ENCODE measurements around the gene CABLES2.

CABLES2 gene, protein sequence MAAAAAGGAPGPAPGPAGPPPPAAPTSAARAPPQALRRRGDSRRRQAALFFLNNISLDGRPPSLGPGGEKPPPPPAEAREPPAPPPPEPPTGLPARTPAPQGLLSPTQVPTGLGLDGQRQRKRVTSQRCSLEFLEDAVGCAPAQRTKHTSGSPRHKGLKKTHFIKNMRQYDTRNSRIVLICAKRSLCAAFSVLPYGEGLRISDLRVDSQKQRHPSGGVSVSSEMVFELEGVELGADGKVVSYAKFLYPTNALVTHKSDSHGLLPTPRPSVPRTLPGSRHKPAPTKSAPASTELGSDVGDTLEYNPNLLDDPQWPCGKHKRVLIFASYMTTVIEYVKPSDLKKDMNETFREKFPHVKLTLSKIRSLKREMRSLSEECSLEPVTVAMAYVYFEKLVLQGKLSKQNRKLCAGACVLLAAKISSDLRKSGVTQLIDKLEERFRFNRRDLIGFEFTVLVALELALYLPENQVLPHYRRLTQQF

DNA sequence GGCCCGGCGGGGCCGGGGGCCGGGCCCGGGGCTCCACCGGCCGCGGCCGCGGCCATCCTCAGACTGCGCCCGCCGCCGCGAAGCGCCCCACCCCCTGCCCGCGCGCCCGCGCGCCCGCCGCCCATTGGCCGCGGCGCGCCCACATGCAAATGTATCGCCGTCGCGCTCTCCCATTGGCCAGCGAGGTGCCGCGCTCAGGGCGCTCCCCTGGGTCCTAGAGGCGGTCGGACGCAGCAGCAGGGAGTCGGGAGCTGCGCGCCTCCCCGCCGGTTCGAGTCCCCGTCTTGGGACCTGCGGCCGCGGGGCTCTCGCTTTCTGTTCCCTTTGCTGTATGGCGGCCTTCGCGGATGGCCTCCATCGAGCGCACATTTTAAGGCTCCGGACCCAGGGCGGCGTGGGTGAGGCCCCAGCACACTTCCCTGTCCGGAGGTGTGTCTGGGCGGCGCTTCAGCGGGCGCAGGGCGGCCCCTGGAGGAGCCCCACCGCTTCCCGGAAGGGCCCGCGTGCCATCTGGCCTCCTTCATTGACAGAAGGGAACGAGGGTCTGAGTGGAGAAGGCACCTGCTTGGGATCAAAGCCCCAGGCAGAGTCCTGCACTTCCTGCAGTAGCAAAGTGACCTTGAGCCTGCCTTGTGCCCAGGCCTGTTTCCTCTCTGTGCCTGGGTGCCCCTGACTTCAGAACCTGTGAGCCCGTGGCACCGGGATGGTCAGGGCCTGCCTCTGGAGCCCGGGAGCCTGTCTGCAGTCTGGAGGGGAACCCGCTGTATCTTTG lies at the start of gene CABLES2:
CABLES2 (minus strand) TSS at position 65 of the 772 bp plus-strand sequence; CDS start at position 56, 9 bp downstream.
- peak; percentile 82 for DNase-seq

DNA sequence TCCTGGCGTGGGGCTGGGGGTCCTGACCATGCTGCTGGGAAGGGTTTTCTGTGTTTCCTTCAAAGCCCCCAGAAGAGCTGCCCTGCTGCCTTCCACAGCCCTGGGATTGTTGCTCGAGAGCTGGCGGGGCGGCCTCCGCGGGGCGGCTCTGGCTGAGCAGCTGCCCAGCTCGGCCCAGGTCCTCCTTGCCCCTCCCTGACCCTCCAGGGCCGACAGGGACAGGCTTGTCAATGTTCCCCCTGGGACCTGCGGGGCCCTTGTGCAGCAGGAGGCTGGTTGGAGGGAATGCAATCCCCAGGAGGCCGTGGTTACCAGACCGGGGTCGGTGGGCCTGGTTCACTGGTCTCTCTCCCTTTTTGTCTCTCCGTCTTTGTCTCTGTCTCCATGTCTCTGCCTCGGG lies 48.8 kb upstream of the CABLES2 start:
- DNase-seq = no peak

DNA sequence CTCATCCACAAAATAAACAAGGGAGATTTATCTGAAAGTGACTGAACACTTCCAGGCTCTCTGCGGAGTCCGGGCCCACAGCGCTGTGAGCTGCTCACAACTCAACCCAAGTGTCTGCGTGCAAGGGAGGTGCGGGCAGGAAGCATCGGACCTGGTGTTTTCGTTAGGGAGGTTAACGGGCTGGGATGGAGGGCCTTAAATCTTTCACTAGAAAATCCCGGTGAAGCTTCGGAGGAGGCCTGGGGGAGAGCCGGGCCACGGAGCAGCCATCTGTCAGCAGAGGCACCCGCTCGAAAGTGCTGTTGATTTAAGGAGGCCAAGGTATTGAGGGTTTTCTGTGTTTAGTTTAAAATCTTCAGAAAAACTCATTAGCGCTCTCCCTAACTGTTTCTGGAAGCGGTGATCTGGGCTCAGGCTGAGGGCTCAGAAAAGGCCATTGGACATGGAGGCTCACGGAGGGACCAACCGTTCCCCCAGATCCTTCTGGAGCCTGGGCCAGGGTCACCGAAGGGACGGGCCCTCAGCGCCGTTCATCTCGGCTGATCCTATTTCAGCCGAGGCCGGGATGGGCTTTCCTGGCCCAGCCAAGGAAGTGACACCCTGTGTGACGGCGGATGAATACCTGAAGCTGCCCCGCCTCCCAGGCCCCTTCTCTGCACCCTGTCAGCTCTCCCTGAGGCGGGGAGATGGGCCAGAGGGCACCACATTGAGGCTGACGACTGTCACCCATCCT lies 48.0 kb upstream of the CABLES2 start:
- DNase-seq = no peak

DNA sequence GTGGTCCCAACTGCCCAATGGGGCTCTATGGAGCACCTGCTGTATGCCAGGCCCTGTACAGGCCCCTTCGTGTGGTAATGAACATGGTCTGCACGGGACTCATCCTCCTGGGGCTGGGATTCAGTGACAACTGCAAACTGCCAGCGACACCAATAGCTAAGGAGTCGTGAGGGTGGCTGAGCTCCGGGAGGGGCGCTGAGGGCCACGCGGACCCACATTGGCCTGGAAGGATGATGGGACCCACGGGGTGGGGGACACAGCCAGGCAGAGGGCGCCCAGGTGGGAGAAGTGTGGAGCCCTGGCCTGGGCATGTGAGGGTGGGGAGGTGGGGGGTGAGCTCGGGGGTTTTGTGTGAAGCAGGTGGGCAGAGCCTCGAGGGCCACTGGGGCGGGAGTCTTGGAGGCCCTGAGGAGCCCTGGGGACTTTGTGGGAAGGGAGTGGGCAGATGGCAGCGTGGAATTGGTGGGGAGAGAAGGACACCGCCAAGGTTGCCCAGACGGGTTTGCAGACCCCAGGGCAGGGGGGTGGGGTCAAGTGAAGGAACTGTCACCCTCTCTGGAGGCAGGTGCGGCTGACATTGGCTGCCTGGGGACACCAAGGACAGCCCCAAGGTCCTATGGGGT lies 46.2 kb upstream of the CABLES2 start:
- DNase-seq = no peak

DNA sequence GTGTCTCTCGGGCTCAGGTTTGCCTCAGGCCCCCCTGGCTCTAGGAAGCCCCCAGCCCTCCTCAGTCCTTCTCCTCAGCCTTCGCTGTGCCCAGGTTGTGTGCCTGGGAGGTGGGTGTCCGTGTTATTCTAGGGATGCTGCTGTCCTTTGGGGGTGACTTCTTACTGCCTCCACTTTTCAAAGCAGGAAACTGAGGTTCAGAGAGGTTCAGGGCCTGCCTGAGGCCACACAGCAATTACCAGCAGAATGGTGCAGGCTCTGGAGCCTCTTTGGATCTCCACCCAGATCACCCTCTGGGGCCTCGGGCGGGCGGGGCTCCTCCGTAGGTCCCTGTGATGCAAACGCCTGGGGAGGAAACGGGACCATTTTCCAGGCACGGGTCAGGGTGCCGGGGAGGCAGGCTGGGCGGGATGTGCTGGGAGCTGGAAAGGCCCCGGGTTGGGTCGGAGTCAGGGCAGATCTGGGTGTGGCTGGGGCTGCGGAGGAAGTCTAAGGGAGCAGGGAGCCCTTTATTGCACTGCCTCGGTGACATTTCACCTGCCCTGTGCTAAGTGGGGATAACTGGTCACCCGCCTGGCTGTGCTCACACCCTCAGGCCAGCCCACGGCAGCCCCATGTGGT lies 45.5 kb upstream of the CABLES2 start:
- no peak for DNase-seq

DNA sequence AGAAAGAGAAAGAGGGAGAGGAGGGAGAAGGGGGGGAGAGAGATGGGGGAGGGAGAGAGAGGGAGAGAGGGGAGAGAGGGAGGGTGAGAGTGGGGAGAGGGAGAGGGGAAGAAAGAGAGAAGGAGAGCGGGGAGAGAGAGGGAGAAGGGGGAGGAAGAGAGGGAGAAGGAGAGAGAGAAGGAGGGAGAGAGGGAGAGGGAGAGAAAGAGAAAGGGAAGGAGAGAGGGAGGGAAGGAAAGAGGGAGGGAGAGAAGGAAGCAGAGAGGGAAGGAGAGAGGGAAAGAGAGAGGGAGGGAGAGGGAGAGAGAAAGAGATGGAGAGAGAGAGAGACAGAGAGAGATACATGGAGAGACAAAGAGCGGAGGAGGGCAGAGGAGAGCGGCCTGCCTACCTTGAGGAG lies 44.9 kb upstream of the CABLES2 start:
- DNase-seq = no peak

DNA sequence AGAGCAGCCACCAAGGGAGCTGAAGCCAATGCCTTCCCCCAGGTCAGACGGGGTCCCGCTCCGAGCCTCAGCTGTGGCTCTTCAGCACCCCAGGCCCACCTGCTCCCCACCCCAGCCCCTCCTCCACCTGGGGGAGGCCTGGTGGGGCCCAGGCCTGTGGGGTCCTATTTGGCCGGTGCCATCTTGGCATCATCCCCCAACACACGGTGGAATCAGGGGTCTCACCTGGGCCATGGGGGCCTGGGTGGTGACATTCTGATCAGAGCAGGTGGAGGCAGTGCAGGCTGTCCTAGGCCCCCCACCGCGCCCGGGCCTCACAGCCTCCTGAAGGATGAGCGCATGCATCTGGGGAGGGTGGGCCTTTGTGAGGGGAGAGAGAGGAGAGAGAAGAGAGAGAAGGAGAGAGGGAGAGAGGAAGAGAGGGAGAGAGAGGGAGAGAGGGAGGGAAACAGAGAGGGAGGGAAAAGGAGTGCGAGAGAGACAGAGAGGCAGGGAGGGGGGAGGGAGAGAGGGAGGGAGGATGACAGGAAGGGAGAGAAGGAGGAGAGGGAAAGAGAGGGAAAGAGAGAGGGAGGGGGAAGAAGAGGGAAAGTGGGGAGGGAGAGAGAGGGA lies 44.2 kb upstream of the CABLES2 start:
- DNase-seq = no peak

DNA sequence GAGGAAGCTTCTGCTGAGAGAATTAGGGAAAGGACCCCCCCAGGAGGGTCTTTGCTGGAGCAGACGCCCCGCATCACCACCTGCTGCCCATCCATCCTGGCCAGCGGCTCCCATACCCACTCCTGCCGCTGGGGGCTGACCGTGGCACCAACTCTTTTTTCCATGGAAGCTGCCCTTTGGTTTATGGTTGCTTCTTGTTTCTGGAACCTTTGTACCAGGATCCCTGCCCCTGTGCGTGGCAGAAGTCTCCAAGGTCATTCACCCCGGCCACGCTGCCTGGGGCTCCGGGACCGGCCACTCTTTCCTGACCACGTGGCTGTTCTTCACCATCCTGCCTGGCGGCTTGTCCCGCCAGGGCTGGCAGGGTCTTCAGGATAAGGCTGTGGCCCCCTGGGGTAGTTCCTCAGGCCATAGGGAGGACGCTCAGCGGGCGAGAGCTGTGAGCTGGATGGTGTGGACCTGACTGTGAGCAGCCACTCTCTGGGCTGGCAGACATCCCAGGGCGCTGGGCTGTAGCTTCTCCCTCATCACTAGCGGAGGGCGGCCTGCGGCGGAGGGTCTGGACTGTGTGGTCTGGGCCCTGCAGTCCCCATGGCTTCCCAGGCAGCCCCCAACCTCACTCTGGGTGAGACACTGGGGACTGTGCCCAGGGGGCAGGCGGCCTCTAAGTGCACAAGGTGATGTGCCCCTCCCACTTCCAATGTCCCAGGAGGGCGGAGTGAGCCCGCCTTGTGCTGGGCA lies 43.0 kb upstream of the CABLES2 start:
- no peak for DNase-seq

DNA sequence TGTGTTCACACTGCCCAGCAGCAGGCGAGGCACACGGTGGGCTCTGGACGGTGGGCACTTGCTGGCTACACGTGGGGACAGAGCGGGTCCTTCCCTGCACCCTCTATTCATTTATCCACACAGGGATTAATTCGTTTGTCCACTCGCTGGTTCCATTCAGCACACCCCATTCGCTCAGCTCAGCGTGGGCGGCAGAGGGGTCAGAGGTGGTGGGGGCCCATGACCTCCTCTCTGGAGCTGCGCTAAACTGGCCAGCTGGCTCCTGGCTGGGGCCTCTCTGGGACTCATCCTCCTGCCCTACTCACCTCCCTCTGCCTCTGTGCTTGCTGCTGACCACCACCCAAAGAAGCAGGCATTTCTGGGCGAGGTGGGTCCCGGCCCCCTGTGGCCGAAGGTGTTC lies 41.7 kb upstream of the CABLES2 start:
- no peak for DNase-seq

DNA sequence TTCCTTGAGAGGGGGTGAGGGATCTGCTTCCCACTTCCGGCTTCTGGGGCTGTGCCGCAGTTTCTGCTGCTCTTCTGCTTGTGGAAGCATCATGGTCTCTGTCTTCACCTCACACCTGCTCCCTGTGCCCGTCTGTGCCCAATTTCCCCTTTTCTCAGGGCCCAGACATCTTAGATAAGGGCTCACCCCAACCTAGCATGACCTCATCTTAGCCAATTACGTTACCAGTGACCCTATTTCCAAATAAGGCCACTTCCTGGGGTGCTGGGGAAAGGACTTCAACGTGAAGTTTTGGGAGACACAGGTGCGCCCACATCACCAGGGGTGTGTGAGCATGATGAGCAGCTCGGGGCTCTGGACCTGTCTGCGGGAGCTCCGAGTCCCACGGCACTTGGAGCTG lies 41.0 kb upstream of the CABLES2 start:
- no peak for DNase-seq

DNA sequence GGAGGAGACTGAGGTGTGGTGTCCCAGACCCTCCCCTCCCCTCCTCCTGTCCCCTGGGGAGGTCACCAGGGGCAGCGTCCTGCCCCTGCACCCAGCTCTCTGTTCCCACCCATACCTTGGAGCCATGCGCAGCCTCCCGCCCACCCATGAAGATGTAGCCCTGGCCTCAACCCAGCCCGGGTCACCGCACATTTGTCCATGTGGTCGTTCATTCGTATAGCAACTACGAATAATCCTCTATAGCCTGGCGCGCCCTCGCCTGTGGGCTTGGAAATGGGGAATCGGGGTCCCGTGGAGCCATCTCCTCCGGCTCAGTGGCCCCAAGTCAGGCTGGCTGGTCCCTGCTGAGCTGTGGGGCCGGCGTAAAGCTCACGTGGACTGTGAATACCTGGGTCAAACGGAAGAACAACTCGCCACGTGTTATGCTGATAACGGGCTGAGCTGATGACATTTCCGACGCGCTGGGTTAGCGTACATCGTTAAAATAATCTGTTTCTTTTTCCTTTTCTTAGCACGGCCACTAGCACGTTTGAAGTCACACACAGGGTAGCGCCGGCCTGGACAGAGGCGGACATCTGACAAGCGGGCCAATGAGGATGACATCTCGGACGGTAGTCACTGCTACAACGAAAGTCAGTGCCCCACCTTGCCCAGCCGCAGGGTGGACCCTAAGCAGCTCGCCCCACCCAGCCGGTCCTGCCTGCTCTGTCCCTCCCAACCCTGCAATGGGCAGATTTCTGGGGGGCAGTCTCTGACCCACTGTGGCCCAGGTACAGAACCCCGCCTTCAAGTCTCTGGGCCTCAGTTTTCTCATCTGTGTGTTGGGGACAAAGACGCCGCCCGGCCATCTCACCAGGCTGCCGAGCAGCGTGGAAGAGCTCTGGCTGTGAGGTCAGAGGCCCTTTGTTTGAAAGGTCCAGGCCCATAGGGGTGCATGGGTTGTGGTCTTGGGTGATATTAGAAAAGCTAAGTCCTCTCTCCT lies 40.1 kb upstream of the CABLES2 start:
- no peak for DNase-seq

DNA sequence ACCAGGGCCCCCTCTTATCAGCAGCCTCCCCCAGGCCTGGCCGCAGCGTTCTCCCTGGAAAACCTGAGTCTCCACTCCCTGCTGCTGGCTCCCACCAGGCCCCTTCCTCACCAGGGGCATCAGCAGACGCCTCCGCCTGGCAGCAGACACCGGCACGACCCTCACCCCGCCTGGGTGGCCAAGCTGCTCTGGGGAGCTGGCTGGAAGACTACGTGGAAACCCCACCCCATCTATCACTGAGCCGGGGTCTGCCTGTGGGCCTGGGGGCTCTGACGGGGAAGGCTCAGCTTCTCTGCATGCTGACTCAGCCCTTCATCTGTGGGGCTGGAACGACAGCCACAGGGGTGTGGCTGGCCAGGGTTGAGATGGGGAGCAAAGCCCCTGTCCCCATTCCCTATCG lies 39.4 kb upstream of the CABLES2 start:
- DNase-seq = no peak

DNA sequence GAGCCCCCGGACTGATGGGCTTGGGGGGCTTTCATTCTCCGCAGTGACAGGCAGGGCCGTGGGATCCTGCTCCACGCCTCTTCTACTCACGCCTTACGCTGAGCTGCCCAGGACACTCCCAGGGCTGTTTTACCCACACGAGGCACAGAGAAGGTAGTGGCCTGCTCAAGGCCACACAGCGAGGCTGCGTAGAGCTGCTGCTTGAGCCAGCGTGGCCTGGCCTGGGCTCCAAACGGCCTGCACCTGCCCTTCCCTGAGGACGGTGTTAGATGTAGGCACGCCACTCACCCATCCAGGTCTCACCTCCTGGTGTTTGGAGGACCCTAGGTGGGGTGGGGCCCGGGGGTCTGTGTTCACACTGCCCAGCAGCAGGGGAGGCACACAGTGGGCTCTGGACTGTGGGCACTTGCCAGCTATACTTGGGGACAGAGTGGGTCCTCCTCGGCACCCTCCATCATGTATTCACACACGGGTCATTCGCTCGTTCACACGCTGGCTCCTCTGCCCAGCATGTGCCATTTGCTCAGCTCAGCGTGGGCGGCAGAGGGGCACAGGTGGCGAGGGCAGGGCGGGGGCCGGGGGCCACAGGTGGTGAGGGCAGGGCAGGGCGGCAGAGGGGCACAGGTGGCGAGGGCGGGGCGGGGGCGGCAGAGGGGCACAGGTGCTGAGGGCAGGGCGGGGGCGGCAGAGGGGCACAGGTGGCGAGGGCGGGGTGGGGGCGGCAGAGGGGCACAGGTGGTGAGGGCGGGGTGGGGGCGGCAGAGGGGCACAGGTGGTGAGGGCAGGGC lies 38.7 kb upstream of the CABLES2 start:
- DNase-seq = no peak

DNA sequence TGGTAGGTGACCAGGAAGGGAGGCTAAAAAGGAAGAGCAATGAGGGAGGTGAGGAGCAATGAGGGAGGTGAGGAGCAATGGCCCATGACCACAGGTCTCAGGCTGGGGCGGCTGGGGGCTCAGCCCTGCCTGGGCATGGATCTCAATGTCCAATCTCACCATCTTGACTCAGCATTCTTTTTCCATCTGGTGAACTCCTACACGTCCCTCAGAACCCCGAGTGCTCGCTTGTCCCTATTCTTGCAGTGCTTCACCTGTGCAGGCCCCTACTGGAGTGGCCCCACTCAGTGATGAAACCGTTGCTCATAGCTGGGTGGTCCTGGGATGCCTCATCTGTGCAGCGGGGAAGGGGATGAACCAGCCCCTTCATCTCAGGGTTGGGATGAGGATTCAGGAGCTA lies 37.2 kb upstream of the CABLES2 start:
- no peak for DNase-seq

DNA sequence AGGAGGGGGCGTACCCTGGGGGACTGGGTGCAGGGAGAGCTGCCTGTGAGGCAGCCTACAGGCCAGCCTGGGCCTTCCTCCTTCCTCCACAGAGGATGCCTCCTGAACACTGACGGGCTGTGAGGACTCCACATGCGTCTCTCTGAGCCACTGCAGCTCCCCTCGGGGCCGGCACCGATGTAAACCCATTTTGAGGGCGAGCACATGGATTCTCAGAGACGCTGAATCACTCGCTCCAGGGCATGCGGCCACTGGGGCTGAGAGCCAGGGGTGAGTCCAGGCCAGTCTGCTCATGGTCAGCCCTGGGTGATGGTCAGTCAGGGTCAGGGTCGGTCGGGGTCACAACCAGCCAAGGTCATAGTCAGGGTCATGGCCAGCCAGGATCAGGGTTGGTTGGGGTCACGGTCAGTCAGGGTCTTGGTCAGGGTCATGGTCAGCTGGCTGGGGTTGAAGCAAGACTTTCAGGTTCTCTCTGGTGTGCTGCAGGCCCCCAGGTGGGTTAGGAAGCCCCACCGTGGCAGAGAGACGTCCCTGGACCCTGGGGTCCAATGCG lies 35.0 kb upstream of the CABLES2 start:
- no peak for DNase-seq

DNA sequence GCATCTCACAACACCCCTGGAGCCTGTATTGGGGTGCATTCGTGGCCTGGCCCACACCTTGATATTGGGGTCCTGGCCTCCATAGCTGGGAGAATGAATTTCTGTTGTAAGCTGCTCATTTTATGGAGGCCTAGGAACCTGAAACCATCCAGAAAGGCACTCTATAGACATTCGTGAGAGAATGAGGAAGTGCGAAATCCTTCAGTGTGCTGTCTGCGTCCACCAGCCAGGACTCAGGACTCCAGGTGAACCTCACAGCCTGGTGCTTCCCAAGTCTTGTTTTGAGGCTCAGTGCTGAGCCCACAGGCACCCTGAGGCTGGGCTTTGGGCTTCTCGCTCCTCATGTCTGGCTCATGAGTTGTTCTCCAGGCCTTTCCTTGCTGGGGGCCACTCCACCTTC lies 32.1 kb upstream of the CABLES2 start:
- no peak for DNase-seq

DNA sequence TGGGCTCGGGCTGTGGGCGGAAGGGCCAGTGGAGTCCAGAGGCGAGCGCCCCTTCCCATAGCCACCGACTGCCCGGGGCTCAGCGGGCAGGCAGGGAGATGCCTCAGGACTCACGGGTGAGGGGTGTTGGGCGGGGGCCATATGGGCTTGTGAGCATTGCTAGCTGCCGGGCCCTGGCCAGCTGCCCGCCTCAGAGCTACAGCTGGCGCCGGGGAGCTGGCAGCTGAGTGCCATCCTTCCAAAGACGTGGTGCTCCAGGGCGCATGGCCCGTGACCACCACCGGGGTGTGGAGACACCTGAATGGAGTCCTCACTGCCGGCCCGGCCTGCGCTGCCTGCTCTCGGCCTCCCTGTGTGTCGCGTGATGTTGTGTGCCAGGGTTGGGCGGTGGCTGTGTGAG lies 30.8 kb upstream of the CABLES2 start:
- no peak for DNase-seq

DNA sequence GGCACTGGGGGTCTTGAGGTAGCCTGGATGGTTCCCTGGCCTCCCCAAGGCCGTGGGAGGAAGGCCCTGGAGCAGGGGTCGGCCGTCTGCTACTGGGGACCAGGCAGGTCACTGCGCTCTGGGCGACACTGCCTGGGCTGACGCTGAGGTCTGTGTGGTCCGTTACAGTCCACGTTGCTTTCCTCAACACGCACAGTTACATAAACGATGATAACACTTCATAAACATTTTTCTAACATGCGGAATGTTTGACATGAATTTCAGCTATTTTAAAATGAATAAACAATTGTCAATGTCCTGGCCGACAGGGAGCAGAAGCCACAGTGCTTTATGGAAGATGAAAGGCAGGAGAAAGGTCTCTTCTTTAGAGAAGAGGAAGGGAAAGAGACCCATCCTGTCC lies 30.4 kb upstream of the CABLES2 start:
- DNase-seq = no peak

DNA sequence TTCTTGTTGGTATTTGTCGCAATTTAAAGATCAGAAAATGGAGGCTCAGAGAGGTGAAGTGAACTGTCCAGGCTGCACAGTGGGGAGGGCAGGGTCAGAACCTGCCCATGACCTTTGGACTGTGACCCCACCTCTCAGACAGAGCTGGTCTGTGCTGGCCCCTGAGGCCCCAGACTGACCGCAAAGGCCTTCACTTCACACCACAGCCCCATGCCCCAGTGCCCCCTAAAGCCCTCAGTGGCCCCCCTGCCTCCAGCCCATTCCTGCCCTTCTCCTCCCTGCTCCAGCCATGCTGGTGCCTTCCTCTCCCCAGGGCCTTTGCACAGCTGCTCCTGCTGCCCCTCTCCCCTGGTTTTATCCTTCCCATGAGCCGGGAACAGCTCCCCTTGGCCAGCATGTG lies 29.6 kb upstream of the CABLES2 start:
- DNase-seq = no peak

Measured in activated T-cell treated with anti-CD3 and anti-CD28 coated beads for 4 hours (primary cell).